ENCODE data around the gene RADIL. TPM values are rescaled to one million over a fixed set of nuclear protein-coding genes. Genes with fewer than 3 reads are reported as not detected.

RADIL gene
- total RNA-seq: 1.2 and 1.3 TPM in 2 replicates

GRCh38 chr7:4883372-4884144 lies at the start of gene RADIL:
Gene RADIL (minus strand): TSS chr7:4883716. CDS start chr7:4878139, 5,577 bp downstream.

GRCh38 chr7:4861673-4862072 lies 21.8 kb downstream of the RADIL start, which contains the start of gene PAPOLB:
Gene PAPOLB (minus strand): TSS chr7:4862030. CDS start chr7:4861810, 220 bp downstream.

GRCh38 chr7:4775250-4775847 lies 108.2 kb downstream of the RADIL start, which contains the start of gene AP5Z1:
Gene AP5Z1 (plus strand): TSS chr7:4775623. CDS start chr7:4775716, 93 bp downstream.

Other genes with a start within 250 kb of the RADIL start
- 29.5 and 32.4 TPM in 2 replicates for gene FOXK1, start 201.4 kb downstream of the RADIL start, total RNA-seq
- 35.8 and 52.1 TPM in 2 replicates for gene AP5Z1, start 108.1 kb downstream of the RADIL start, total RNA-seq
- gene PAPOLB, start 21.7 kb downstream of the RADIL start, total RNA-seq: under 0.01 and 0.15 TPM in 2 replicates
- gene MMD2, start 75.5 kb upstream of the RADIL start, total RNA-seq: not detected in 2 replicates
- 6.8 and 7.7 TPM in 2 replicates for gene RBAK, start 162.1 kb upstream of the RADIL start, total RNA-seq